HepG2 (cell line): Measurements from ENCODE around the gene SLC22A23. TPM values are rescaled to one million over a fixed set of nuclear protein-coding genes. Genes with fewer than 3 reads are reported as not detected.

Experiments
- FOXM1 ChIP-seq: sonication (generic); formaldehyde crosslinking; IDR thresholded peaks from 2 replicates; pipeline ENCODE4 v1.5.0; 2020; ENCODE audit warnings: missing genetic modification reagents
- JUND ChIP-seq: sonication (generic); formaldehyde crosslinking; IDR thresholded peaks from 2 replicates; pipeline ENCODE4 v1.8.0; 2022; ENCODE audit warnings: mild to moderate bottlenecking, missing genetic modification reagents
- PRPF4 ChIP-seq: fragments of 200-400 bp; formaldehyde crosslinking; IDR thresholded peaks from 2 replicates; pipeline ENCODE4 v1.6.1; 2016; ENCODE audit warnings: low read length, low read depth; ENCODE audit not compliant: poor library complexity, severe bottlenecking
- RBFOX2 ChIP-seq: fragments of 200-400 bp; formaldehyde crosslinking; IDR thresholded peaks from 2 replicates; pipeline ENCODE4 v1.6.1; 2017; ENCODE audit warnings: low read depth, mild to moderate bottlenecking, low read length
- RORA ChIP-seq: sonication (generic); formaldehyde crosslinking; IDR thresholded peaks from 2 replicates; pipeline ENCODE4 v1.5.0; 2020; ENCODE audit warnings: mild to moderate bottlenecking, missing genetic modification reagents, moderate library complexity
- ZNF225 ChIP-seq: sonication (generic); formaldehyde crosslinking; IDR thresholded peaks from 2 replicates; pipeline ENCODE4 v1.4.0; 2020; ENCODE audit warnings: mild to moderate bottlenecking, missing genetic modification reagents
- ZNF549 ChIP-seq: sonication (generic); formaldehyde crosslinking; IDR thresholded peaks from 2 replicates; pipeline ENCODE4 v1.5.0; 2020; ENCODE audit warnings: missing genetic modification reagents
- ZNF629 ChIP-seq: sonication (generic); formaldehyde crosslinking; conservative IDR thresholded peaks from 2 replicates; pipeline ENCODE4 v1.5.0; 2020; ENCODE audit warnings: missing genetic modification reagents
- ZNF773 ChIP-seq: sonication (generic); formaldehyde crosslinking; IDR thresholded peaks from 2 replicates; pipeline ENCODE4 v1.4.0; 2020; ENCODE audit warnings: missing genetic modification reagents, borderline replicate concordance
- ZNF781 ChIP-seq: sonication (generic); formaldehyde crosslinking; IDR thresholded peaks from 2 replicates; pipeline ENCODE4 v1.5.1; 2020; ENCODE audit warnings: borderline replicate concordance, mild to moderate bottlenecking, missing genetic modification reagents; ENCODE audit errors: not compliant biosample characterization
- ZNF850 ChIP-seq: sonication (generic); formaldehyde crosslinking; conservative IDR thresholded peaks from 2 replicates; pipeline ENCODE4 v1.9.0; 2021; ENCODE audit warnings: mild to moderate bottlenecking, missing genetic modification reagents
- polyA plus RNA-seq, 8 experiments: library from polyadenylated mRNA; depleted of rRNA in 3 of 8; stranded (reverse) in 7 of 8; unstranded in 1 of 8; fragments of >200 nt; fragmentation: Illumina TruSeq in 4 of 8; extraction: Trizol in 4 of 8; gene quantifications; 2 replicates each; pipeline versions ENCODE4 v1.2.1 to v1.2.3, GENCODE V29; 2011 to 2016; ENCODE audit warnings: low read depth in 4 of 8, missing spikeins in 1 of 8, mixed read lengths in 1 of 8; ENCODE audit not compliant: insufficient read depth in 1 of 8
- total RNA-seq, 5 experiments: library from RNA; depleted of rRNA; stranded (reverse); fragments of >200 nt; fragmentation: Illumina TruSeq; extraction: Trizol; gene quantifications; 2 replicates each; pipeline ENCODE4 v1.2.3, GENCODE V29; 2016; ENCODE audit warnings: low read depth in 1 of 5
- TF ChIP-seq, protein P1 (sequence below): sonication (generic); formaldehyde crosslinking; IDR thresholded peaks from 2 replicates; pipeline ENCODE4 v1.4.0; 2020; ENCODE audit warnings: mild to moderate bottlenecking, missing genetic modification reagents
- TF ChIP-seq, protein P2 (sequence below): sonication (generic); formaldehyde crosslinking; IDR thresholded peaks from 2 replicates; pipeline ENCODE4 v1.5.1; 2020; ENCODE audit warnings: mild to moderate bottlenecking, moderate library complexity, missing genetic modification reagents
- TF ChIP-seq, protein P3 (sequence below): sonication (generic); formaldehyde crosslinking; IDR thresholded peaks from 2 replicates; pipeline ENCODE4 v1.8.0; 2022; ENCODE audit warnings: missing genetic modification reagents, mild to moderate bottlenecking, moderate library complexity, borderline replicate concordance
- TF ChIP-seq, protein P4 (sequence below): sonication (generic); formaldehyde crosslinking; IDR thresholded peaks from 2 replicates; pipeline ENCODE4 v1.5.0; 2020; ENCODE audit warnings: mild to moderate bottlenecking, missing genetic modification reagents
- TF ChIP-seq, protein P5 (sequence below): sonication (generic); formaldehyde crosslinking; IDR thresholded peaks from 2 replicates; pipeline ENCODE4 v1.4.0; 2020; ENCODE audit warnings: low read depth, mild to moderate bottlenecking, missing genetic modification reagents

SLC22A23 gene
- total and polyA plus RNA-seq, 2 of the 13 experiments (the other 11 are each of a cell fraction or from before 2014, with no cell fraction given), result 11.8 to 17.5 TPM

DNA sequence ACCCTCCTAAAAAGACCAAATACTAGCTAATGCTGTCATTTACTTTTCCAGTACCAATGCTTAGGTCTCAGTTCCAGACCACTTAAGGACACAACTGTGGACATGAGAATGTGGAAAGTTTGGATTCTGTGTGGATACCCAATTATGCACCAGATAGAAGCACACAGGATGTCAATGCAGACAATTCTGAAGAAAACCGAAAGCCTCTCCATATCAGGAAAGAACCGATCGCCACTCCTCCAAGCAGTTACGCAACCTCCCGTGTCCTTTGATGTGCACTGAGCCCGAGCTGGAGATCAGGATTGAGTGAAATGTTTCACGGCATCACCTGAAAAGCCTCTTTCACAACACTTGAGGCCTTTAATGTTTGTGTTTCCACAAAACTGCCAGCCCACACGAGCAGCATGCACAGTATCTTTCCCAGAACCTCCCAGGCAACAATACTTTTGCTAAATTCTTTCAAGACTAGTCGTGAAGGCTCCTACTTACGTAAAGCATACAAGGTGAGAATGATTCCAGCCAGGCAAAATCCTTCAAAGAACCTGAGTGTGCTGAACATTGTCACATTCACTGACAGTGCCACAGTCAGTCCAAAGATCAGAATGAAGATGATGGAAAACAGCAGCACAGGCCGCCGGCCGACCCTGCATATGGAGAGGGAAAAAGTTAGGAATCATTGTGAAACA, 47.0 kb downstream of the SLC22A23 start (continued):
- TF ChIP-seq, protein P1, sequence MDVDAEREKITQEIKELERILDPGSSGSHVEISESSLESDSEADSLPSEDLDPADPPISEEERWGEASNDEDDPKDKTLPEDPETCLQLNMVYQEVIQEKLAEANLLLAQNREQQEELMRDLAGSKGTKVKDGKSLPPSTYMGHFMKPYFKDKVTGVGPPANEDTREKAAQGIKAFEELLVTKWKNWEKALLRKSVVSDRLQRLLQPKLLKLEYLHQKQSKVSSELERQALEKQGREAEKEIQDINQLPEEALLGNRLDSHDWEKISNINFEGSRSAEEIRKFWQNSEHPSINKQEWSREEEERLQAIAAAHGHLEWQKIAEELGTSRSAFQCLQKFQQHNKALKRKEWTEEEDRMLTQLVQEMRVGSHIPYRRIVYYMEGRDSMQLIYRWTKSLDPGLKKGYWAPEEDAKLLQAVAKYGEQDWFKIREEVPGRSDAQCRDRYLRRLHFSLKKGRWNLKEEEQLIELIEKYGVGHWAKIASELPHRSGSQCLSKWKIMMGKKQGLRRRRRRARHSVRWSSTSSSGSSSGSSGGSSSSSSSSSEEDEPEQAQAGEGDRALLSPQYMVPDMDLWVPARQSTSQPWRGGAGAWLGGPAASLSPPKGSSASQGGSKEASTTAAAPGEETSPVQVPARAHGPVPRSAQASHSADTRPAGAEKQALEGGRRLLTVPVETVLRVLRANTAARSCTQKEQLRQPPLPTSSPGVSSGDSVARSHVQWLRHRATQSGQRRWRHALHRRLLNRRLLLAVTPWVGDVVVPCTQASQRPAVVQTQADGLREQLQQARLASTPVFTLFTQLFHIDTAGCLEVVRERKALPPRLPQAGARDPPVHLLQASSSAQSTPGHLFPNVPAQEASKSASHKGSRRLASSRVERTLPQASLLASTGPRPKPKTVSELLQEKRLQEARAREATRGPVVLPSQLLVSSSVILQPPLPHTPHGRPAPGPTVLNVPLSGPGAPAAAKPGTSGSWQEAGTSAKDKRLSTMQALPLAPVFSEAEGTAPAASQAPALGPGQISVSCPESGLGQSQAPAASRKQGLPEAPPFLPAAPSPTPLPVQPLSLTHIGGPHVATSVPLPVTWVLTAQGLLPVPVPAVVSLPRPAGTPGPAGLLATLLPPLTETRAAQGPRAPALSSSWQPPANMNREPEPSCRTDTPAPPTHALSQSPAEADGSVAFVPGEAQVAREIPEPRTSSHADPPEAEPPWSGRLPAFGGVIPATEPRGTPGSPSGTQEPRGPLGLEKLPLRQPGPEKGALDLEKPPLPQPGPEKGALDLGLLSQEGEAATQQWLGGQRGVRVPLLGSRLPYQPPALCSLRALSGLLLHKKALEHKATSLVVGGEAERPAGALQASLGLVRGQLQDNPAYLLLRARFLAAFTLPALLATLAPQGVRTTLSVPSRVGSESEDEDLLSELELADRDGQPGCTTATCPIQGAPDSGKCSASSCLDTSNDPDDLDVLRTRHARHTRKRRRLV (CRISPR knock-in tag), result peak; percentile 80; the same call in 1 of the 2 replicates
- TF ChIP-seq, protein P2, sequence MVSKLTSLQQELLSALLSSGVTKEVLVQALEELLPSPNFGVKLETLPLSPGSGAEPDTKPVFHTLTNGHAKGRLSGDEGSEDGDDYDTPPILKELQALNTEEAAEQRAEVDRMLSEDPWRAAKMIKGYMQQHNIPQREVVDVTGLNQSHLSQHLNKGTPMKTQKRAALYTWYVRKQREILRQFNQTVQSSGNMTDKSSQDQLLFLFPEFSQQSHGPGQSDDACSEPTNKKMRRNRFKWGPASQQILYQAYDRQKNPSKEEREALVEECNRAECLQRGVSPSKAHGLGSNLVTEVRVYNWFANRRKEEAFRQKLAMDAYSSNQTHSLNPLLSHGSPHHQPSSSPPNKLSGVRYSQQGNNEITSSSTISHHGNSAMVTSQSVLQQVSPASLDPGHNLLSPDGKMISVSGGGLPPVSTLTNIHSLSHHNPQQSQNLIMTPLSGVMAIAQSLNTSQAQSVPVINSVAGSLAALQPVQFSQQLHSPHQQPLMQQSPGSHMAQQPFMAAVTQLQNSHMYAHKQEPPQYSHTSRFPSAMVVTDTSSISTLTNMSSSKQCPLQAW (CRISPR knock-in tag), result peak; percentile 99
- TF ChIP-seq ZNF629 (CRISPR knock-in tag) (peak; percentile 58; the same call in 1 of the 2 replicates), JUND (peak; percentile 1; the same call in 1 of the 2 replicates), ZNF781 (peak; percentile 98), ZNF773 (CRISPR knock-in tag) (peak; percentile 64; the same call in 1 of the 2 replicates), ZNF549 (CRISPR knock-in tag) (no peak), RBFOX2 (peak; percentile 32; the same call in 1 of the 2 replicates), ZNF850 (no peak), RORA (CRISPR knock-in tag) (peak; percentile 95; the same call in 1 of the 2 replicates), PRPF4 (no peak), FOXM1 (CRISPR knock-in tag) (no peak), ZNF225 (CRISPR knock-in tag) (no peak; the same call in 1 of the 2 replicates)
- TF ChIP-seq, protein P3, sequence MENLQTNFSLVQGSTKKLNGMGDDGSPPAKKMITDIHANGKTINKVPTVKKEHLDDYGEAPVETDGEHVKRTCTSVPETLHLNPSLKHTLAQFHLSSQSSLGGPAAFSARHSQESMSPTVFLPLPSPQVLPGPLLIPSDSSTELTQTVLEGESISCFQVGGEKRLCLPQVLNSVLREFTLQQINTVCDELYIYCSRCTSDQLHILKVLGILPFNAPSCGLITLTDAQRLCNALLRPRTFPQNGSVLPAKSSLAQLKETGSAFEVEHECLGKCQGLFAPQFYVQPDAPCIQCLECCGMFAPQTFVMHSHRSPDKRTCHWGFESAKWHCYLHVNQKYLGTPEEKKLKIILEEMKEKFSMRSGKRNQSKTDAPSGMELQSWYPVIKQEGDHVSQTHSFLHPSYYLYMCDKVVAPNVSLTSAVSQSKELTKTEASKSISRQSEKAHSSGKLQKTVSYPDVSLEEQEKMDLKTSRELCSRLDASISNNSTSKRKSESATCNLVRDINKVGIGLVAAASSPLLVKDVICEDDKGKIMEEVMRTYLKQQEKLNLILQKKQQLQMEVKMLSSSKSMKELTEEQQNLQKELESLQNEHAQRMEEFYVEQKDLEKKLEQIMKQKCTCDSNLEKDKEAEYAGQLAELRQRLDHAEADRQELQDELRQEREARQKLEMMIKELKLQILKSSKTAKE, result peak; percentile 94
- TF ChIP-seq, protein P4, sequence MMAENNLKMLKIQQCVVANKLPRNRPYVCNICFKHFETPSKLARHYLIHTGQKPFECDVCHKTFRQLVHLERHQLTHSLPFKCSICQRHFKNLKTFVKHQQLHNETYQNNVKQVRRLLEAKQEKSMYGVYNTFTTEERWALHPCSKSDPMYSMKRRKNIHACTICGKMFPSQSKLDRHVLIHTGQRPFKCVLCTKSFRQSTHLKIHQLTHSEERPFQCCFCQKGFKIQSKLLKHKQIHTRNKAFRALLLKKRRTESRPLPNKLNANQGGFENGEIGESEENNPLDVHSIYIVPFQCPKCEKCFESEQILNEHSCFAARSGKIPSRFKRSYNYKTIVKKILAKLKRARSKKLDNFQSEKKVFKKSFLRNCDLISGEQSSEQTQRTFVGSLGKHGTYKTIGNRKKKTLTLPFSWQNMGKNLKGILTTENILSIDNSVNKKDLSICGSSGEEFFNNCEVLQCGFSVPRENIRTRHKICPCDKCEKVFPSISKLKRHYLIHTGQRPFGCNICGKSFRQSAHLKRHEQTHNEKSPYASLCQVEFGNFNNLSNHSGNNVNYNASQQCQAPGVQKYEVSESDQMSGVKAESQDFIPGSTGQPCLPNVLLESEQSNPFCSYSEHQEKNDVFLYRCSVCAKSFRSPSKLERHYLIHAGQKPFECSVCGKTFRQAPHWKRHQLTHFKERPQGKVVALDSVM (CRISPR knock-in tag), result peak; percentile 41; the same call in 1 of the 2 replicates
- TF ChIP-seq, protein P5, sequence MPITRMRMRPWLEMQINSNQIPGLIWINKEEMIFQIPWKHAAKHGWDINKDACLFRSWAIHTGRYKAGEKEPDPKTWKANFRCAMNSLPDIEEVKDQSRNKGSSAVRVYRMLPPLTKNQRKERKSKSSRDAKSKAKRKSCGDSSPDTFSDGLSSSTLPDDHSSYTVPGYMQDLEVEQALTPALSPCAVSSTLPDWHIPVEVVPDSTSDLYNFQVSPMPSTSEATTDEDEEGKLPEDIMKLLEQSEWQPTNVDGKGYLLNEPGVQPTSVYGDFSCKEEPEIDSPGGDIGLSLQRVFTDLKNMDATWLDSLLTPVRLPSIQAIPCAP (CRISPR knock-in tag), result 0 out of 2 replicates have a peak, but pooled peaks have one; percentile 79
